Left hindlimb (tissue), 1 donor: ENCODE results near the gene LIN28B.

Source experiments
- DNase-seq: peaks from one replicate; pipeline ENCODE4 v3.0.0-alpha.2; 2018

The LIN28B gene, protein sequence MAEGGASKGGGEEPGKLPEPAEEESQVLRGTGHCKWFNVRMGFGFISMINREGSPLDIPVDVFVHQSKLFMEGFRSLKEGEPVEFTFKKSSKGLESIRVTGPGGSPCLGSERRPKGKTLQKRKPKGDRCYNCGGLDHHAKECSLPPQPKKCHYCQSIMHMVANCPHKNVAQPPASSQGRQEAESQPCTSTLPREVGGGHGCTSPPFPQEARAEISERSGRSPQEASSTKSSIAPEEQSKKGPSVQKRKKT

DNA sequence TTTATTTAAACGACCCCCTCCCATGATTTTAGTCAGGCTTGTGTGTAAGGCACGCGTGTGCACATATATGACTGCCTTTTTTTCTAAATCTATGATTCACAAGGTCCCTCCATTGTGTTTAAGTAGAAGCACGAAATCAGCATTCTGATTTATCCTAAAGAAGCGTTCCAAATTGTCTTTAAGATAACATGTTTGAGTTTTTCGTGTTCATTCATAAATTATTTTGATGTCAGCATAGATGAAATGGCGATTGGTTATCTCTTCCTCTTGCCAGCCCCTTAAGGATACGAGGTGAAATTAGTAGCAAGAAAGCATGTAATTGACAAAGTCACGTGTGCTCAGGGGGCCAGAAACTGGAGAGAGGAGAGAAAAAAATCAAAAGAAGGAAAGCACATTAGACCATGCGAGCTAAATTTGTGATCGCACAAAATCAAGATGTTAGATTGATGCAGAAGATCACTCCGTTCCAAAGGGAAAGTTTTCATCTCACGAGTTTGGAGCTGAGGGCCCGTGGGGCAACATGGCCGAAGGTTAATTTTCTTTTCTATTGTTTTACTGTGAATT lies at the start of gene LIN28B:
Gene LIN28B (plus strand): TSS at position 377 of the 564 bp plus-strand sequence. CDS start 144 bp downstream, at position 521.
- DNase-seq, result no peak

DNA sequence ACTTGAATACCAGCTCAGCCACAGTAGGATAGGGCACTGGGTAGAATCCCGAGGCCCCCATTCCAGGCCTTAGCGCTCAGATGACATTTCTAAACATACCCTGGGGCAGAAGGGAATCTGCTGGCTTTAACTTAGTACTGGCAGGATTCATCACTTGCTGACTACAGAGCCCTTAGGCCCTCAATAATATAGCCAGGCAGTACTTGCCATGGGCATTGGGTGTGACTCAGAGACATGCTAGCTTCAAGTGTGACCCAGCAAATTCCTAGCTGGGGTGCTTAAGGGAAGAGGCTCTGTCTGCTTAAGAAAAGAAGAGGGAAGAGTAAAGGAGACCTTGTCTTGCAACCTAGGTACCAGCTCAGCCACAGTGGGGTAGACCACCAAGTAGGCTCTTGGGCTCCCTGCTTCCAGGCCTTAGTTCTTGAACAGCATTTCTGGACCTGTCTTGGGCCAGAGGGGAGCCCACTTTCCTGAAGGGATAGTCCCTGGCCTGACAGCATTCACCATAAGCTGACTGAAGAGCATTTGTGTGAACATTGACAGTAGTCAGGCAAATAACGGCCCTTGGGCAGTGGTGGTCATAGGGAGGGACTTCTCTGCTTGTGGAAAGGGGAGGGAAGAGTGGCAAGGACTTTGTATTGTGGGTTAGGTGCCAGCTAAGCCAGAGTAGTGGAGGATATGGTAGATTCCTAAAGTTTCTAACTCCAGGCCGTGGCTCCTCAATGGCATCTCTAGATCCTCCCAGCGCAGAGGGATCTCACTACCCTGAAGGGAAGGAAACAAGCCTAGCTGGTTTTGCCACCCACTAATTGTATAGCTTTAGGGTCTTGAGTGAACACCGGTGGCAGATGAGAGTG lies 48.6 kb upstream of the LIN28B start:
- DNase-seq, result no peak

DNA sequence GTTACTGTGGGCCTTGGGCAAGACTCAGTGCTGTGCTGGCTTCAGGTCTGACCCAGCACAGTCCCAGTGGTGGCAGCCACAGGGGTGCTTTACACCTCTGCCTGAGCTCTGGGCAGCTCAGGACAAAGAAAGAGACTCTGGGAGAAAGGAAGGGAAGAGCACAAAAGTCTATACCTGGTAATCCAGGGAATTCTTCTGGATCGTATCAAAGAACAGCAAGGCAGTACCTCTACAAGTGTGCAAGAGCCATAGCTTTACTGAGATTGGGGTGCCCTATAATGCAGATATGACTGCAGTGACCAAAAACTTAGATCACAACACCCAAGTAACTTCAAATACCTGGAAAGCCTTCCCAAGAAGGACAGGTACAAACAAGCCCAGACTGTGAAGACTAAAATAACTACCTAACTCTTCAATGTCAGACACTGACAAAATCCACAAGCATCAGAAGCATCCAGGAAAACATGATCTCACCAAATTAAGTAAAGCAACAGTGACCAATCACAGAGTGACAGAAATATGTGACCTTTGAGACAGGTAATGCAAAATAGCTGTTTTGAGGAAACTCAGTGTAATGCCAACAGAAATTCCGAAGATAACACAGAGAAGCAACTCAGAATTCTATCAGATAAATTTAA lies 47.9 kb upstream of the LIN28B start:
- DNase-seq, result no peak

DNA sequence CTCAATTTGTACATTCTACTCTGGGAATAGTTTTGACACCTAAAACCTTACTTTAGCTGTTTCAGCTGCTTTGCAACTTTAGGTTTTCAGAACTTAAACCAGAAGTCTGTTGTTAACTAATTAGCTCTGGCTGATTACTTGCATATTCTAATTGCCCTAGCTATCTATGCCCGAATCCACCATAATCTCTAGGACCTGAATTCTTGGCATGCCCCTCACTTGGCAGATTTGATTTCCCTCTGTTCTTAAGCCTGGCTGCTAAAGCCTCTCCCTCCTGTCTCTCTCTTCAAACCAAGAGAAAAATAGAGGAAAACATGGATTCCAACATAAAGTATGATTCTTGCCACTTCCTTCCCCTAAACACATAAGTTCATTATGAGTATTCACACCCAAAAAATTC lies 35.0 kb upstream of the LIN28B start:
- DNase-seq, result no peak

DNA sequence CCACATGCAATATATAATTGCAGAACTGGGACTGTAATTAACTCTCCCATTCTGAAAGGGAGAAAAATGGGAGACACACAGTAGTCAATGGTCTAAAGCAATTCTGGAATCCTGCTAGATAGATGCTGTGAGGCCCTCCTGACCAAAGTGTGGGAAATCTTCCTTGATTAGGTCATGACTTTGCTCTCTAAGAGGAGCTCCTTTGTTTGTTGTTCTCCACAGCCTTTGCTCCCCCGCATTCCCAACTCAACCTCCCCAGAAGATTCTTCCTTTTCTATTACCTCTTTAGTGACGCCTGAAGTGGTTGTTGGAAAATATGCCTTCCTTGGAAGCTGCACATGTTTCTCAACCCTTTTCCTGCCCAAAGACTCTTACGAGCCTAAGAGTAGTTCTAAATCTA lies 28.8 kb upstream of the LIN28B start:
- DNase-seq, result no peak

DNA sequence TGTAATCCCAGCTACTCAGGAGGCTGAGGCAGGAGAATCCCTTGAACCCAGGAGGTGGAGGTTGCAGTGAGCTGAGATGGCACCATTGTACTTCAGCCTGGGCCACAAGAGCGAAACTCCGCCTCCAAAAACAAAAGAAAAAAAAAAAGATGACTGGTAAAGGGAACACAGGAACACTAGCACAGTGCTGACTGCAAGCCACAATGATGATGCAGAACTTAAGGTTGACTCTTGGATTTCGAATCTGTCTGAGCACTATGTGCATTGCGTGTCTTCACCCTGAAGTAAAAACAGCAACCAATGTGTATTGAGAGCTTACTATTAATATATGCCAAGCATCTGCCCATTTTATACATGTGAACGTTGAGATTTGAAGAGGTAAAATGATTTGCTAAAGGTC lies 27.6 kb upstream of the LIN28B start:
- no peak for DNase-seq

DNA sequence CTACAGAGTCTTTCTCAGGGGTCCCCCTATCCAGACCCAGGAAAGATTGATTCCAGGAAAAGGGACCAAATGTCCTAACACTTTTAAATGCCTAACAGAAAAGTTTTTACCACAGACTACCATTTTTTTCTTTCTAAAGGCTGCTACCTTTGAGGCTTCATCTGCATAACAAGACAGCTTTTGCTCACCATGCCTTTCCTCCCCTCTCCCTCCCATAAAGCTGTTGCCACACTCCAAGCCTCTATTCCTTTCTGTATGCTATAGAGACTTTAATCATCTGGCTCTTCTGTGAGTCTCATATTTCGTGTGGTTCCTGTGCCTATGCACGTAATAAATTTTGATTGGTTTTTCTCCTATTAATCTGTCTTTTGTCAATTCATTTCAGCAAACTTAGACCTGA lies 26.0 kb upstream of the LIN28B start:
- DNase-seq, result no peak

DNA sequence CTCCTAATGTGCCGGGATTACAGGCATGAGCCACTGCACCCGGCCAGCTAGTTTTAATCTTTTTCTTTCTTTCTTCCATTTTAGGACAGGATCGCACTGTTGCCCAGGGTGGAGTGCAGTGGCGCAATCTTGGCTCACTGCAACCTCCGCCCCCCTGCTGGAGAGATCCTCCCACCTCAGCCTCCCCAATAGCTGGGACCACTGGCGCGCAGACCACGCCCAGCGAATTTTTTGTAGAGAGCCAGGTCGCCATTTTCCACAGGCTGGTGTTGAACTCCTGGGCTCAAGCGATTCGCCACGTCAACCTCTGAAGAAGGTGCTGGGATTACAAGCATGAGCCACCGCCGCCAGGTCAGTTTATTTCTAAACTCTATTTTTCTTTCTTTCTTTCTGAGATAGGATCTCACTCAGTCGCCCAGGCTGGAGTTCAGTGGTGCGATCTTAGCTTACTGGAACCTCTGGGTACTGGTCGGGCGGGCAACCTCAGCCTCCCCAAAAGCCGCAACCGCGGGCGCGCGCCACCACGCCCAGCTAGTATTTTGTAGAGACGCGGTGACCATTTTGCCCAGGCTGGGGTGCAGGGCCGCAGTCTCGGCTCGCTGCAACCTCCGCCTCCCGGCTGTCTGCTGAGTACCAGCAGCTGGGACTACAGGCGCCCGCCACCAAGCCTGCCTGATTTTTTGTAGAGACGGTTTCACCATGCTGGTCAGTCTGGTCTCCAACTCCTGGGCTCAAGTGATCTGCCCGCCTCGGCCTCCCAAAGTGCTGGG lies 20.0 kb upstream of the LIN28B start:
- DNase-seq, result no peak

DNA sequence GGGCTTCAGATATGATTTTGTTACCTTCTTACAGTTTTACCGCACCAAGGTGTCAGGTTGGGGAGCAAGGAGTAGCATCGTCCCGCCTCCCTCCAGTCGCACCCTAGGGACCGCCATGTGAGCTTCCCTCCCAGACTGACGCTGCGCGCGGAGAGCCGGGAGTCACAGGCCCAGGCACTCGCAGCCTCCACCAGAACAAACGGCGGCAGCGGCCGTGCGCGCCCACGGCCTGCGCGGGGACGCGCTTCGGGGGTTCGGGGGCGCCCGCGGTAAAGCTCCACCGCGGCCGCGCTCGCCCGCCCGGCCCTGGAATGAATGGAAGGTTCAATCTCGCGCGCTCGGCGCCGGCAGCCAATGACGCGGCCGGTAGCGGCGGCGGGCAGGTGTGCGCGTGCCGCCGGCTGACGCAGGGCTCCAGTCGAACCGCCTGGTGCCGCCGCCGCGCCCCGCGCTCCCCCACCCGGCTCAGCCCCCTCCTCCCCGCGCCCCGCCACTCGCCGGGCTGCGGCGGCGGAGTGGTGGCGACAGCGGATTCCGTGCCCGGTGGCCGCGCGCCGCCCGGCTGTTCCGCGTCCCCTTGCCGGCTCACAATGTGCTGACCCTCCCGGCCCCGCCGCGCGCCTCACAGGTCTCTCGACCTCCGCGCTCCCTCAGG lies 16.5 kb upstream of the LIN28B start:
- DNase-seq, result peak; percentile 29

DNA sequence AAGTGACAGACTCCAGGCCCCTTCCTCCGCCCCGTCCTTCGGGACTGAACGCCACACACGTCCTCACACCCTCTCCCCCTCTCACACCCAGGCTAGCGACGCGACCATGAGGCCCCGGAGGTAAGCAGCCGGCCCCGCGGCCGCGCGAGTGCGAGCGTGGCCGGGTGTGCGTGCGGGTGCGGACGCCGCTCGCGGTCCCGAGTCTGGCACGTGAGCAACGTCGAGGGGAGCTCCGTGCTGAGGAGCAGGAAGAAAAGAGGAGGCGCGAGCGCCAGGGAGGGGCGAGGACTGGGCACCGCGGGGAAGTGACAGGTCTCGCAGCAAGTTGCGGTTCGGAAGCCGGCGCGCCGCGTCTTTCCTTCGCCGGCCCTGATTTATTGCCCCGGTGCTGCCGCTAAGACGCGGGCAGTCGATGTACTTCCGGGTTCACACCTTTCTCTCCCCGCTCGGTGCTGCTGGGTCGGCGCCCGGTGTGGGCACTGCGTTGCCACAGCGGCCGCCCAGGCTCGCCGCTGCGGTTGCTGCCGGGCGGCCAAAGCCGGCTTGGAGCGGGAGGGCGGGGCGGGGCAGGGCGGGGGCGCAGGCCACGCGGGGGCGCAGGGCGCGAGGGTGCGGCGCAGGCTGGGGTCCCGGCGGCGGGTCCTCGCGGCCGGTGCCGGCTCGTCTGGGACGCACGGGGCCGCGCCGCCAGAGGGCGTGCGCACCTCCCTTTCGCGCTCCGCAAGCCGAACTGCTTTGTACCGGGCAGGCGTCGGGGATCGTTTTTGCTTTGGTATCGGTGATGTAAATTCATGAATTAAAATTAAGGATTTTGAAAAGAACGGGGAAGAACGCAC lies 15.8 kb upstream of the LIN28B start:
- DNase-seq, result peak; percentile 55

DNA sequence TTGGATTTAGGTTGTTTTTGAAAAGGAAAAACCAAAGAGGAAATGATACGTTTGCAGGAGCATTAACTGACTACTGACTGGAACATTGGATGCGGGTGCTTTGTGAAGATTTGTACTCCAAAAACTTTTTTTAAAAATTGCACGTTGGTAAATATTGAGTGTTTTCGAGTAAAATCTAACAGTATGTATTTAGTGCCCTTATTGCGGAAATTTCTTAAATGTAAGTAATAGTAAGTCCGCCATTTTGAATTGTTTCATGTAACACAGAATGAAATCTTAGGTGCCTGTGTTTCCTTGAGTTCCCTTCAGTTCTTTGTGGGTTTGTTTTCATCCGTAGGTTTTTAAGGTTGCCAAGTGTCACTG lies 15.2 kb upstream of the LIN28B start:
- DNase-seq, result no peak

DNA sequence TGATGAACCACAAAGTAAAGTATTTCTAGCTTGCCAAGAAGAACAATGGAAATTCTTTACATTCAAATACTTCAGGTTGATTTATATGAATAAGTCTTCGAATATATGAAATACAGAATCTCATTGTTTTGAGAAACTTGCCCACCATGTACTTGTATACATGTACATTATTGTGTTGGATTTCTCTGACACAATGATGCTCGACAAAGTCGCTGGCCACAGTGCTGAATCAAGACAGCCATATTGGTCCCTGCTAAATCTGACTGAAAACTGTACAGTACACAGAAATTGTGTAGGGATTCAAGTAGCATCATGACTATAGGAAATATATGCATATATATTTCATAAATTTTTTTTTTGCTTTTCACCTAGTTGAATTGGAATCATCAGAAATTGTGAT lies 13.1 kb upstream of the LIN28B start:
- DNase-seq, result no peak

DNA sequence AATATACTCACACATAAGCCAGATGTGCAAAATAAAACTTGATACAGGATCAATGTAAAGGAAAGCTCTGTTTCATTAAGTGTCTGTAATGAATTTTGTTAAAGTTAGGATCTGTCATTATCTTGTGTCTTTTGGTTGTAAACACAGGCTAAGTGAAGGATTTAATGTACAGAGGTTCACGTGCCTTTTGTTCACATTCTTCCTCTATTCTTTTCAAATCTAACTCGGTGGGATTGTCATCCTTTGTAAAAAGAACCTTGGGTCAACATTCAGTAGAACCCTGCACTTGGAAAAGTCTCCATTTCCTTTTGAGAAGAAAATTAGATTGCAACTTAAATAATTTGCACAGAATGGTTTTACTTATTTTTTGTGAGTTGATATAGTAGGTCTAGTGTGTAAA lies 7.7 kb upstream of the LIN28B start:
- DNase-seq, result no peak

DNA sequence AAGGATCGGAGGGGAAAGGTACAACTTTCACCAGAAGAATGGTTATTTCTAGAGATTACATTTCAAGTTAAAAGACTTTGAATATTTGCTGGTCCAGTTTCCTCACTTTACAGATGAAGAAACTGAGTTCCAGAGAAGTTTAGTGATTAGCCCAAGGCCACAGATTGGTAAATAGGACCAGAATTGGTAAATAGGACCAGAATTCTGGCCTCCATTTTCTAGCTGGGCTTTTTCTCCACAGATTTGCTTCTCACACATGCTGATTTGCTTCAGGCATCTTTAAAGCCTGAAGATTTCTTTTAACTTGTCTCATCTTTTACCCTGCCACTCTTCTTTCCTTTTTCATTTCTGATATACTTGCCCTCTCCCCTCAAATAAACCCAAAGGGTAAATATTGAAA lies 5.2 kb upstream of the LIN28B start:
- no peak for DNase-seq

DNA sequence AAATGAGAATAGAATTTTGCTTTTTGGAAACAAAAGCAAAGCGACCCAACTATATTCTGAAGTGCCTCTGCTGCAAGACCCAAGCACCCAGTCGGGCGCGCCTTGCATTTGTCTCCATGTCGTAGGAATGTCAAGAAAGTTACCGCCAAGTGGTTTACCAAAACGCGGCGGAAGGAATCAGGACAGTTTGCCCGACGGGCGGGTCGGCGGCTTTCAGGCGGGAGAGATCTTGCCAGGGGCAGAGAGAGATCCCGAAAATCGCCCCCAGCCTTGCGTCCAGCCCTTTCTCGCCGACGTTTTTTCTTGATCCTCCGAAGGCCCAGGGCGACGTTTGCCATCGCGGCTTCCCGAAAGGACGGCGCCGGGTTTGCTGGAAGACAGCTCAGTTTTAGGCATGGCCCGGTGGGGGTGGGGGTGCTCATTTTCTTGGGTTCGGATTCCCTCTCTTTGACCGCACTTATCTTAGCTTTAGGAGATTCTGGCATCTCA lies 4.0 kb upstream of the LIN28B start:
- peak; percentile 32 for DNase-seq

DNA sequence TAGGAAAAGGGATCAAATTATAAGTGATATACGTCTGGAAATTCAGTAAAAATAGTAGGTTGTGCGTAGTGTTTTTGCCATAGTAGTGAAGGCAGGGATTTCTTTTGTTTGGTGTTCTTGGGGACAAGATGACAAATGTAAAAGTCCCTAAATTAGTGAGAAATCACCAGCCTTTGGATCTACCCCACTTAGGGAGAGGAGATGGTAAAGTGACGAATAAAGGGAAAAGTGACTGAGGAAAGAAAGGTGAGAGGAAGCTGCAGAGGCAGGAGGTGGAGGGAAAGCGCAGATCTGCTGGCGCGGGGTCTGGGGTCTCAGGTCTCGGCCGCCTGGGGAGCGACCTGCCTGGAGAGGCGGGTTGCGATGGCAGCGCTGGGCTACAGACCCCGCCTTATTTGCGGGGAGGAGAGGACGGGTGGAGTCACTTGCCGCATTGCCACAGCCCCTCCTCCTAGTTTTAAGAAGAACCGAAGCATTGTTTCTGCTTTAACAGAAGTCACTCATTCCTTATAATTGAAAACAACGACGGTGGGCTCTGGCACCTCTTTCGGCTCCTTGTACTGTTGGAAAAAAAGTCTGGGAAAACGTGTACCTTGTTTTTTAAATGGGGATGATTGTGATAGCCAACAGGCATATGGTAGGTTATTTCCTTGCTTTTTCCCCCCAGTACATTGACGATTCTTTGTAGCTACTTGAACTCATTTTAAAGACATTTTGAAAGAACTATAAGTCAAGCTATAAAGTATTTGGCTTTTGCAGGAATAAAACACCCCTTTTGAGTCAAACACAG lies 3.3 kb upstream of the LIN28B start:
- DNase-seq, result peak; percentile 30

DNA sequence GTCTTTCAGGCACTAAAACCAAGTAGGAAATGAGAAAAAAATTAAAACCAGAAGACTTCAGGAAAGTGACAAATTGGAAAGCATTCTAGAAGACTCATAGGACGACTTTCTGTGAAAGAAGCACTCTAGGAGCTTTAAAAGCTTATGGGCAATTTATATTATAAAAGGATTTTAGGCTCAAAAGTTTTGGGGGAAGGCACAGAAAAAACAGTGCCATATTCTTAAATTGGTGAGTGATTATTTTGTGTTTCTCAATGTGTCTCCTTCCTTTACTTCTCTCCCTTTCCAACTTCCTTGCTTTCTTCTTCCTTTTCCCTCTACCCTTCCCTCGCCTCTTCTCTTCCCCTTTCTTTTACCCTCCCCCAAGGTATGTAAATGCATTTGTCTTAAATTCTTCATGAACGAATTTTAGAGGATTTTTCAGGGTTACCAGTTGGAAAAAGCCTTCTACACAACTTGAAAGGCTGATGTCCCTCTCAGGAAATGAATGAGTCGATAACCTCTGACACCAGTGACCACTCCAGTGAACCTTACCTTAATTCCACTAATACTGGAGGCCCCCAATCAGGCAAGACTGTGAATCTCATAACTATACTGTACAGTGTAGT lies 2.6 kb upstream of the LIN28B start:
- DNase-seq, result no peak

DNA sequence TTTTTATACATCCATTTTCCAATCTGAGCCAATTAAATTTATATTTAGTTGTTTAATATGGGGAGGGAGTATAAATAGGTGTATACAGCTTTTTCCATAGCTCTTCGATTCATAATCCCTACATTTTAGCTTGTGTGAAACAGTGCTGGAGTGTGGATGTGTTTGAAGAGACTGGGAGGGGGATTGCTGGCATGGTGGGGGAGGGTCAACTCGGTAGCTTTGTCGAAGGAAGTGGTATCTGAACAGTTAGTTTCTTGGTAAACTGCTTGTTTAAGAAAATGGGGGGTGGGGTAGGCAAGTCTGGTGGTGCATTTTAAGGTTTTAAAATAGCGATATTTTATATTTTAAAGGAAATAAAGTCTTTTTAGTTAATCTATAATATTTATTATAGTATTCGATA lies 1.4 kb upstream of the LIN28B start:
- DNase-seq, result no peak

DNA sequence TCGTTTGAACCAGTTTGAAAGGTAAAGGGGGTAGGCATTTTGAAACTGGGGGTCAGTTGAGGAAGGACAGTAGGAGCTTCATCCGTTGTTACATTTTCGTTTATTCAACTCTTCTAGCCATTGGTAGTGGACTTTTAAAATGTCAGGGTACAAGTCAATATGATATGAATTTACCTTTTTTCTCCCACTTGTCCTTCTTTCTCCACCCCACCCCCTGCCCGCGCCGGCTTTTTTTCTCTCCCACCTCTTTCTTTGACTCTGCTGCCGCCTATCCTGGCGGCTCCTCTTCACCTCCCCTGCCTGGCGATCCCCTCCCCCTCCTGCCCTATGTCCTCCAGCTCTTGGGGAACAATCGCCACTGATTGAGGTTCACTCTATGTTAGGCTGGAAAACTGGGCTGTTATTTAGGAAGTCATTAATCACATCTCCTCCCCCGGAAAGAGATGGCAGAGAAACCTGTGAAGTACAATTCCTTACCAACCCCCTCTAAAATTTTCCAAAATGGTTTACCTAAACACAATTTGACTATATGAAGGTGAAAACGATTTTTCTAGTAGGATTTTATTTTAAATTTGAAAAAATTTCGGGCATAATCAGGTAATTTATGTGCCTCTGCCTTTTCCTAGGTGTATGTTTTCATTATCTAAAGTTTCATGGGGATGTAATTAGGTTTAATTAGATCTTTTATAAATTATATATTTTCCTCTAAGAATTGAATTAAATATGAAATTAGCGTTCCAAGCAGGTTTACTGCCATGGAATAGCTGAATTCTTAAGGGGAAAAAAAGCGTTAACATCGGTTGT lies 778 bp upstream of the LIN28B start:
- peak; percentile 32 for DNase-seq
